Activated CD8-positive, alpha-beta memory T cell treated with anti-CD3 and anti-CD28 coated beads for 48 hours (primary cell): ENCODE data around the gene GTPBP4.

Experiments used
- DNase-seq, 3 experiments: peaks; one replicate each; pipeline ENCODE4 v3.0.0-alpha.2; 2020; ENCODE audit warnings: low read depth in 2 of 3, low spot score in 2 of 3

Gene GTPBP4

DNA sequence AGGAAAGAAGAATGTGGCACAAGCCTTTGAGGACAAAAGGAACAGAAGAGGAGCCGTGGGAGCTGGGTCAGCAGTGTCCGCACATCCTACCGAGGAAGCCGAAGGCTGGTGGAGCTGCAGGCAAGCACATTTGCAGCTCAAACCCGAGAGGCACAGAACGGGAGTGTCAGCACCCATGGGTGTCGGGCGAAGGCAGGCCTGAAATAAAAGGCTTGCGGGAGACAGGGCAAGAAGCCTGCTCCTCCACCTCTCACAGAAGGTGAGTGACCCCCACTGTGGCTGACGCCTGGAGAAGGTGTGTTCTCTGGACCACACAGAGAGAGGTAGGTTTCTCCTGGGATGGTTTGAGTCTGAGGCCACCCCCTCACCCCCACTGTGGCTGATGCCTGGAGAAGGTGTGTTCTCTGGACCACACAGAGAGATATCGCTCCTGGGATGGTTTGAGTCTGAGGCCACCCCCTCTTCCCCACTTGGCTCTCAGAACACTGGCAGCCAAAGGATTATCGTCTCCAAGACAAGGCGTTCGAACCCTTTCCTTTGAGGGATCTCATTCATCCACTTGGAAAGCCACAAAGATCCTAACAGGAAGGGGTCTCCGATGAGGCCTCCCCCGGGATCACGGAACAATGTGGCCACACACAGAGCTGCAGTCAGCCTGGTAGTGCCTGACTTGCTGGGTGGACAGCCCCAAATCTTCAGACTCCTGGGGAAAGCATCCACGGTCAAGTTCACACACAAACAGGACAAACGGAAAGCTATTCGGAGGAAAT, 21.6 kb upstream of the GTPBP4 start:
- no peak for DNase-seq

DNA sequence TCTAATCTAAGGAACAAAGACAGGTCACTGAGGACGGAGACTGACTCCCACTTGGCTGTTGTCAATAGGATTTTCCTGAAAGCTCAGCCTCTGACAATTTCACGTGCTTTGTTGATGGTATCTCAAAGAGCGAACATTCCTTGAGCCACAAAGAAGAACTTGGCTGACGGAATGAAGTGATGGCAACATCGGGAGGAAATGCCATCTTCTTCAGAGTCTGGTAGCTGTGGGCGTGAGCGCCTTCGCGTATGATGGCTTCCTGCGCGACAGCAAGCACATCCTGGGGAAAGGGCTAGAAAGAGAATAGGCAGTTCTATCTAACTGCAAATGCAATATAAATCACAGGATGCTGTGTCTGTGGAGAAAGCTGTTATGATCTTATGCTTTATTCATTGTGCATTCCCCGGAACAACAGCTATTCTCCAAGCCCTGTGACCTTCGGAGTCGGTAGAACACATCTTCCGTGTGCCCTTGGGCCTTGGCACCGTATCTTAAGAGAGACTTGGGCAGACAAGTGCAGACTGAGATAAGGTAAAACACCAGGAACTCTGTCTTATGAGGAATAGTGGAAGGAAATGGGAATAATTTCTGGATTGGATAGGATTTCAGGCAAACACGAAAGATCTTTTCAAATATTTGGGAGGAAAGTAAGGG, 19.6 kb upstream of the GTPBP4 start:
- no peak for DNase-seq

DNA sequence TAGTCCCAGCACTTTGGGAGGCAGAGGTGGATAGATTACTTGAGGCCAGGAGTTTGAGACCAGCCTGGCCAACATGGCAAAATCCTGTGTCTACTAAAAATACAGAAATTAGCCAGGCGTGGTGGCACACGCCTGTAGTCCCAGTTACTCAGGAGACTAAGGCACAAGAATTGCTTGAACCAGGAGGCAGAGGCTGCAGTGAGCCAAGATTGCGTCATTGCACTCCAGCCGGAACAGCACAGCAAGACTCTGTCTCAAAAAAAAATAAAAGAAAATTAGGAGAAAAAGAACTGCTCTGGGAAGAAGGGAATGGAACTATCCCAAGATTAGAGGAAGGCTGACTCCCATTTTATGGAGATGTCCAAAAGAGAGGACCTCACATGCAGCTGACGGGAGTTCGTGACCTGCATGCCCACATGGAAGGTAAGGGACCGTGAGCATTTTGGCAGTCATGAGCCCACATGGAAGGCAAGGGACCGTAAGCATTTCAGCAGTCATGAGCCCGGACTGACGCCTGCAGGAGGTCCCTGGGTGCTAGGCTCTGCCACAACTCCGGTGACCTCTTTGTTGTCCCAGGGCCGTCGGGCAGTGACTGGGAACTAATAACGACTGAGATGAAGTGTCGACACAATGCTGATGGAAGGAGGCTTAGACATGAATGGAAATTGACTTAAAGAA, 18.6 kb upstream of the GTPBP4 start:
- no peak for DNase-seq

DNA sequence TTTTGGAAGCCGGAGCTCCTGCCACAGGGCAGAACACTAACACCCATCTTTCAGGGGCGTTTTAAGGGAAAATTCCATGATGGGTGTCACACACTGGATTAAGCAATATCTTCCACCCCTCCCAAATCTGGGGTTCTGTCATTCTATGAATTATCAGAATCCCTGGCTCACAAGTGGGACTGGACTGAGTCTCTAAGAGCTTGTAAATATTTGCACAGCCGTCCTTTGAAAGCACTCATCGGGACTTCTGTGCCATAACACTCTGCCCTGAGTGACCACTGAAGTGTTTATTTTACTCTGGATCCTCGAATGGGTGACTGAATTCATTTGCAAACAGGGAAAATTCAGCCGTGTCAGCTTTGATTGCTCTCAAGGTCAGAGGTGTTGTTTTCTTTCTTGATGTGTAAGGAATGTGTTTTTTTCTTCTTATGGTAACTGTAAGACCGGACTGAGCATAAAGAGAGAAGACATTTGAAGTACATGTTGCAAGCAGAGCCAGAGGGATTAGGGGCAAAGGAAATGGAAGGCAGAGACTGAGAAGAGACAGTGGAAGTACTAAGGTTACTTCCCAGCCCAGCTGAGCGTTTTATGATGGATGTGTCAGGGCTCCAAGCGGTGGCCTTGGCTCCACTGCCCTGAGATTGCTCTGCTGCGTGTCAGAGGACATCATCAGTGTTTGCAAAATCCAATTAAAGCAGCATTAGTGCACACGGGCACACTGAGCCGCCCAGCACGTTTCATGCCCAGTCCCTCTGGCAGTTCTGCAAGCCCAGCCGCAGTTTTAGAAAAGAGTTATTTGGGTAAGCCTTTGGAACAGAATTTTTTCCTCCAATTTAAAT, 17.7 kb upstream of the GTPBP4 start:
- DNase-seq, result no peak

DNA sequence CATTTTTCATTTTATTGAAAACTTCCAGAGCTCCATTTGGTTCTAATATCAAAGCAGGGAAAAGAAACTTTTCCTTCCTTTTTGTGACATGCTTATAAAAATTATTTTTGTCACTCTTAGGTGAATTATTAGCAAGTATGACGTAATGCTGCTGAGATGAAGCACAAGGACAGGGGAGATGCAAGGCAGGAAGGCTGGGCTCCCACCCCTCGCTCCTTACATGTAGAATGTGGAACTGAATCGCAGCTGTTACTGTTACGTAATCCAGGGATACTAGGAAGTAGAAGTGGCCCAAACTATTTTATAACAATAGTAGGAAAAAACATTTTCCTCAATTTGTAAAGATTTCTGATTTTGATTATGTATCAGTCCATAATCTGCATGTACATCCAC, 17.1 kb upstream of the GTPBP4 start:
- DNase-seq, result no peak

DNA sequence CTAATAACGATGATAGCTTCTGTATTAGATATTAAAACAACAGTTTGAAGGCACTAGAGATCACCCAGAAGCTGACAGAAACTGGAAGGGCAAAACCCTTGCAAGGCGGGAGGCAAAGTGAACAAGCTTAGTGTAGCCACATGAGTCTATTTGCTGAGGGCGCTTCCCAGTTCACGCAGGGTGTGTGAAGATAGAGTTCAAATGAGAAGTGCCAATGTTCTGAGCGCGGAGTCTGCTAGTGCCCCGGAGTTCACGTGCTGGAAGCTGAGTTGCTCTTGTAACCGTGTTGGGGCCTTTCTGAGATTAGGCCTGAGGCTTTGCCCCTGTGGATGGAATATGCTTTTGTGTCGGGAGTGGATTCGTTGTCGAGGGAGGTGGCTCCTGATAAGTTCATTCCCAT, 16.6 kb upstream of the GTPBP4 start:
- DNase-seq, result no peak

DNA sequence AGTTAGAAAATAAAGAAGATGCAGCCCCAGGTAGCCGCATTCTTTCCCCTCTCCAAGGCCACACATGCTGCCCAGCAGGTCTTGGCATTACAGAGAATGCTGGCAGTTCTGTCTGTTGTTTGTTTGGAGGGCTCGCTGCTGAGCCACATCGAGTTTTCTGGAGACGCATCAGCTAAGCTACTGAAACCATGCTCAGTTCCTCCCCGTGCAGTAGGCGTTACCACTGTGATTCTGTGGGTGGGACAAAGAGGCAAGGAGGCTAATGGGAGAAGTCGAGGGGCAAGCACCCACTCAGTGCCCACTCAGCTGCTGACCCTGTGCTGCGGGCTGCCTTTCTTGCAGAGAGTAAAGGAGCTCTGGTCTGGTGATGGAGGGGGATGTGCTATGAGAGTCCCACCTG, 15.5 kb upstream of the GTPBP4 start:
- DNase-seq, result no peak

DNA sequence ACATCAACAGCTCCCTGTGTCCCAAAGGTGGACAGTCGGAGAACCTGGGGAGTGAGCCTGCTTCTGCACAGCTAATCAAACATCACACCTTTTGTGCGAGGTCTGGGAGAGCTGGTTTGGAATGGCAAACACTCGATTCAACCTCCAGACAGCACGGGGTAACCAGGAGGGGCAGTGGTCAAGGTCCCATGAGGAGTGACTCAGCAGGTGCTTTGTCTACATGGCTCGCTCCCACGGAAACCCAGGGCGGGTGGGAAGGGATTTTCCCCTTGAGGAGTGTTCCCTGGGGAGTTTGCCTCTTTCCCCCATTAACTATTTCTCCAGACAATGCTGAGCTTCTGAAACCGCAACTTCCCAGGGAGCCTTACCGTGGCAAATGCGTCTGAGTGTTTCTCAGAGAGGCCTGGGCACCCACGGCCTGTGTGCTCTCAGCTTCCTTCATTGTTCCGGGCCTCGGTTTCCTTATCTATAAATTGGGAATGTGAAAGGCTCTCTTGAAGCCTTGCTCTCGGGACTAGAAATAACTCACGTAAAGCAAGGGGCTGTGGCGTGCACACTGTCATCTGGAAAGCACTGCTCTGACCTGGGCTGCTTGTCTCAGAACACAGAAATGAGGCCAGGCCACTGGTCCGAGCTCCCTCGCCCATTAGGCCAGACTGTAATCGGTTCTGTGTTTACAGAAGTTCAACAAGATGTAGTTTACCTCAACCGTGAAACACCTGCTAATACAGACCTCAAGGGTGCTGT, 14.0 kb upstream of the GTPBP4 start:
- no peak for DNase-seq

DNA sequence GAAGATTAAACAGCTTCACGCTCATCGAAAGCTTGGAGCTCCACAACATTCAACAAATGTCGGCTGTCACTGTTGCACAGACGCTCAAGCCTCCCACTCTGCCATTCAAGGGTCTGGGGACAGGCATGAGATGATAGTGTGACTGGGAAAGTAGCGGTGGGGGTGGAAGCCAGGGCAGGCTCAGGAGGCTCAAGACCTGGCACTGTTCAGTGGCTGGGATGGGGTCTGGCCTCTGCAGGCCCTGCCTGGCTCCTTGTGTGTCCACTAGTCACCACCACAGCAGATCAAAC, 13.5 kb upstream of the GTPBP4 start:
- DNase-seq, result no peak

DNA sequence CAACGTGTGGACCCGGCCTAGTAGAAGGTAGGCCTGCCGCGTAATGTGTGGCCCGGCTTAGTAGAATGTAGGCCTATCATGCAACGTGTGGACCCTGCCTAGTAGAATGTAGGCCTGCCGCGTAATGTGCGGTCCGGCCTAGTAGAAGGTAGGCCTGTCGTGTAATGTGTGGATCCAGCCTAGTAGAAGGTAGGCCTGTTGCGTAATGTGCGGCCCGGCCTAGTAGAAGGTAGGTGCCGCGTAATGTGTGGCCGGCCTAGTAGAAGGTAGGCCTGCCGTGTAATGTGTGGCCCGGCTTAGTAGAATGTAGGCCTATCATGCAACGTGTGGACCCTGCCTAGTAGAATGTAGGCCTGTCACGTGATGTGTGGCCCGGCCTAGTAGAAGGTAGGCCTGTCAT, 11.9 kb upstream of the GTPBP4 start:
- DNase-seq, result no peak

DNA sequence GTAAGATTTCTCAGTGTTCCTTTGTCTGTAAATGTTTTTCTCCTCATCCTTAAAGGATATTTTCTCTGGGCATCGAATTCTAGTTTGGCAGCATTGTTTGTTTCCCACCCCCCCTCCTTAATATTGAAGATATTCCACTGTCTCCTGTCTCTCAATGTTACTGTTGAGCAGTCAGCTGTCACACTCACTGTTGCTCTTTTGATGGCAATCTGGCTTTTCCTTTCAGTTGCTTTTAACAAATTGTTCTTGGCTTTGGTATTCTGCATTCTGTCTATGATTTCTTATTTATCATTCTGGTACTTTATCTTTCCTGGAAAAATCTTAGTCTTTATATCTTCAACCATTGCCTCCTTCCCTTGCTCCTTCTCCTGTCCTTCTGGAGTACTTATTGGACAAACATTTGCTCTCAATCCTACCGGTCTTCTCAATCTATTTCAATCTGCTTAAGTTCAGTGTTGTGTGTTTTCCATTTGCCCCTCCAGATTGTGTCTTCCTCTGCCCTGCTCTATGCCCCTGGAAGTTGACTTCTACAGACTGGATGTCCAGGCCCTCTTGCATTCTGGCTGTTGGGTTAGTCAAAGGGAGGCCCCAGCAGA, 9.3 kb upstream of the GTPBP4 start:
- DNase-seq, result no peak

DNA sequence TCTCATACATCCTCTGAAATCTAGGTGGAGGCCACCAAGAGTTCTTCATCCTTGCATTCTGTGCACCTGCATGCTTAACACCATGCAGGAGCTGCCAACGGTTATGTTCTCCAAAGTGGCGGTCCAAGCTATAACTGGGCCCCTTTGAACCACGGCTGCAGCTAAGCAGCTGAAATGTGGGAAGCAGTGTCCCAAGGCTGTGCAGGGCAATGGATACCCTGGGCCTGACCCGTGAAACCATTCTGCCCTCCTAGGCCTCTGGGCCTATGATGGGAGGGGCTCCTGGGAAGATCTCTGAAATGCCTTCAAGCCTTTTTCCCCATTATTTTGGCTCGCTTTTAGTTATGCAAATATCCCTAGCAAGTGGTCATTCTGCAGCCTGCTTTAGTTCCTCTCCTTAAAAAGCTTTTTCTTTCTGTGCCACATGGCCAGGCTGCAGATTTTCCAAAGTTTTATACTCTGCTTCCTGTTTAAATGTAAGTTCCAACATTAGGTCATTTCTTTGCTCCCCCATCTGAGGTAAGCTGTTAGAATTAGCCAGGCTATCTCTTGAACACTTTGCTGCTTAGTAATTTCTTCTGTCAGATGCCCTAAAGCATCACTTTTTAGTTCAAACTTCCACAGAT, 7.7 kb upstream of the GTPBP4 start:
- DNase-seq, result no peak

DNA sequence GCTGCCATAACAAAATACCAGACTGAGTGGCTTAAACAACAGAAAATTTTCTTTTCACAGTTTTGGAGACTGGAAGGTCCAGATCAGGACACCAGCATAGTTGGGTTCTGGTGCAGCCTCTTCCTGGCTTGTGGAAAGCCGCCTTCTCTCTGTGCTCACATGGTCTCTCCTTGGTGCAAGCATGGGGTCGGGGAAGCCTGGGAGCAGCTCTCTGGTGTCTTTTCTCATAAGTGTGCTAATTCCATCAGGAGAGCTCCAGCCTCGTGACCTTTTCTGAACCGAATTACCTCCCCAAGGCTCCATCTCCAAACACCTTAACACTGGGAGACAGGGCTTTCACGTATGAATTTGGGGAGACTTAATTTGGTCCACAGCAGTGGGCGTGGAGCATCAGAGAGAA, 4.8 kb upstream of the GTPBP4 start:
- DNase-seq, result no peak

DNA sequence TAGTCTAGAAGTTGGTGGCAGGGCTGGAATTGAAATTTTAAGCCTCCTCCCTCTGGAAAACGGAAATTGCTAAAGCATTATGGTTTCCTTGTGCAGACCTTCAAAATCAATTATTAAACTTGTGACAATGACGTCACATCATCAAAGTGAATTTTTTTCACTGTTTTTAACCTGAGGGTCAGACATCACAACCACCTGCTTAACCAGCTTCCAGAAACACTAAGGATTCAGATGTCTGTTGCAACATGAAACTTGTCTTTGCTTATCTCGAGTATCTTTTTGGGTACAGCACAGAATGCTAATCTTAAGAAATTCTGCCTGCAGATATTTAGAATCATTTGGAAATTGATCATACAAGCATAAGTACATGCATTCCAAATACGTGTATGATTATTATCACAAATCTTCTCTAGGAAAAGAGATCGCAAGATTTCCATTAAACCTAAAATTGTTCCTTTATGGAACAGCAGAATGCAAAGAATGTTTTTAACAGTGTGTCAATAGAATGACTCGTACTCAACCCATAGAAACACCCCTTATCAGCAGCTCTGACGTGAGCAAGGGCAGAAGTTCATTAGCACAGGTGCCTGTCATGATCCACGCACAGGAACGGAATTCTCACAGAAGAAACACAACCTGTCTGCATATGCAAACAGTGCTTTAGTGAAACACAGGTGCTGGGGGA, 4.1 kb upstream of the GTPBP4 start:
- DNase-seq, result no peak

DNA sequence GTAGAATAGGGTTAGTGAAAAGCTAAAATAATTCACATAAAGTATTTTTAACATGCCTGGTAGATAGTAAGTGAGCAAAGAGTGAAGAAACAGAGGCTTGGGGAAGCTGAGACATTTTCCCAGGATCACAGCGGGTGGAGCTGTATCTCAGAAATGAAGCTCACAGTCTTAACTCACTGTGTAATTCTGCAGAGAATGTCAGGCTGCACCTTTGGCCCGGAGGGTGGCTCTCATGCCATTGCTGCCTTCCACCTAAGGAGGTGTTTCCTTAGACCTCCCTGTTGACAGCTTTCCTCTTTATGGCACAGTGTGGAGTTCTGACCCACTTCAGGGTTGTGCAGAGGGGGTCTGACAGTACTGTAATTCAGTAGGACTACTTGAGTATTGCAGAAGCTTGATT, 2.9 kb upstream of the GTPBP4 start:
- DNase-seq, result no peak

DNA sequence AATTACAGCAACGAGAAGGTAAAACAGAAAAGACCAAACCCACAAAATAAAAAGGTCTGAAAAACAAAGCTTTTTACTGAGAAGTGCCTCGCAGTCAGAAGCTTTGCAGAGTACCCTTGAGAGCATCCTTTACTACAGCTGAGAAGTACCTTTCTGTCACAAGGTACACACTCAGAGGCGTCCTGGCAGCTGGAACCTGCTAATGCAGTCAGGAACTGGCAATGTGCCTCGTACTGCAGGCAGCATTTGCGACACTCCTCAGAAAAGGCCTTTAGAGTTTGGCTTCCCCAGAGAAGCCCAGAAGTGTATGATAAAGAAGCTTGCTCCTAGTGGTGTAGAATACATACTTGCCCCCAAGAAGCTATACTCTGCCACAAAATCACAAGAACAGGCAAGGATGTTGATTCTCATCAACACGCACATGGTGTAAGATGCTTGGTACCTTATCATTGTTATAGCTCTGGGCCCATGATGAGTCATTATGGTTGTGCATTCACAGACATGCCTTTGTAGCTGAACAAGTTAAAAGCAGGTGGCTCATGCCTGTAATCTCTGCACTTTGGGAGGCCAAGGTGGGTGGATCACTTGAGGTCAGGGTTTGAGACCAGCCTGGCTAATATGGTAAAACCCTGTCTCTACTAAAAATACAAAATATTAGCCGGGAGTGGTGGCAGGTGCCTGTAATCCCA, 2.0 kb upstream of the GTPBP4 start:
- no peak for DNase-seq

DNA sequence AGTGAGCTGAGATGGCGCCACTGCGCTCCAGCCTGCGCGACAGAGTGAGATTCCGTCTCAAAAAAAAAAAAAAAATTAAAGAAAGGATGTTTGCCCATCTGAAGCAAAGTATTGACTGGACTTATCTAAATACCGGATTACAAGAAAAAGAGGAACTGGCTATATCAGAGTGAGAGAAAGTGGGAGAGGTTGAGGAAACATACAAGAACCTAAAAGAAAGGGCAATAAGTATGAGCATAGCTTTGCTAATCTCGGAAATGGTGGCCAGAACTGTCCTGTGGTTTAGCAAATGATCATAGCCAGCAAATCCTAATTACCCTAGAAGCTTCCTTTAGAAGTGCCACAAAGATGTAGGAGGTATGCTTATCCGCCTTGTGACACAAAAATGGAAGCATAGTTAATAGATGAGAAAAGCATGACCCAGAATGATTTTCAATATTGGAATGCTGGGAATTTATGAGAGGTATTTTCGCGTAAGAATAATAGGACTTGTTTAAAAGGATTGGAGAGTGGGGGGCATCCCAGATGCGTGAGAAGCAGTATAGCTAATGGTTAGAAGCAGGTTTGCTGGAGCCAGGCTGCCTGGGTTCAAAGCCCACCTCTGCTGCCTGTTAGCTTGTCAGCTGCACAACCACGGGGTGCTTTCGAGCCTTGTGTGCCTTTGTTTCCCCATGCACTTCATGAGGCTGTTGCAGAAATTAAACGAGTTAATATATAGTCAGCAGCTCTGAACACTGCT, 1.2 kb upstream of the GTPBP4 start:
- DNase-seq, result no peak

DNA sequence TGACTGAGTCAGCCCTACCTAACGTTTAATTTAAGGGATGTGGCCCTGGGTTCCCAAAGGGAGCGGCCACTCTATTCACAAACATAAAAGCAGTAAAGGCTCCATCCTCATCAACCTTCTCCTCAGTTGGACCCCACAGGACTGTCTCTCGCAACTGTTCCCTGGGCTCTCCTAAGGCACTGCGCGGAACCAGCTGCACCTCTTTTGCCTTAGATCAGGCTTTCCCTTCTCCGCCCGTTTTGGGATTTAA, 689 bp upstream of the GTPBP4 start:
- DNase-seq, result no peak
